ENCODE measurements around the gene DAB2IP.
A peak's percentile ranks its signal among the peaks of the same experiment; 100 is the strongest.

The DAB2IP gene

DNA sequence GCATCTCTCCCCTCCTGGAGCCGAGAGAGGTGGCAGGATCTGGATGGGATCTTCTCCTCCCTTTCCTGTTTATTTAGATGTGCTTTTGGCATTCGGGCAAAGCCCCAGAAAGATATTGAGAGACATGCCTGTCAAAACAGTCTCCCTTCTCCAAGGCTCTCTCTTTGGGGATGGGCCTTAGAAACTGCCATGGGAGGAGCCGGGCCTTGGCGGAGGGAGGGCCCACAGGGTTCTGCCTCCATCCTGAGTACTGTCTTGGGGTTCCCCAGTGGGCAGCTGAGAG lies 41.9 kb downstream of the DAB2IP start:
- Histone ChIP-seq H3K4me3 (no peak overlapping the region), H3K27ac (peak overlapping the region in 7 of 21 experiments; percentile 0 to 55 (median 27))

- Histone ChIP-seq H3K27ac (peak overlapping the region in 3 of 21 experiments; percentile 25 to 55 (median 54)), H3K4me3 (no peak overlapping the region)
Observed at GRCh38 chr9:121694001-121694400, 42.6 kb downstream of the DAB2IP start.

- H3K4me3 ChIP-seq: no peak overlapping the region
- H3K27ac ChIP-seq: no peak overlapping the region
Observed at GRCh38 chr9:121694600-121694999, 43.2 kb downstream of the DAB2IP start.

DNA sequence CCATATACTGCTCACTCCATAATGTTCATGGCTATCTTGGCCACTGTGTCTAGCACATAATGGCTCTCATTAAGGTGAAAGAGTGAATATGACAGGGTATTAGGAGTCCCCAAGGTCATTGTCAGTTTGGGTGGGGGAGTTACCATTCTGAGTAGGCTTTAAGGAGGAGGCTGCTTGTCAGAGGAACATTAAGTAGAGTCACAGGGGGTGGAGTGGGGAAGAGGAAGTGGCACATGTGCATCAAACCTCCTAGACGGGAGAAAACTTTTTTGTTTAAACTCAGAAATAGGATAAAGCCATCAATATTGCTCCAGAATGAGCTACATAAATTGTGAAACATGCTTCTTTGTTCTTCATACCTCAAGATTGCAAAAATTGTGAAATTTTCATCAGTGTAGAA lies 45.5 kb downstream of the DAB2IP start:
- no peak overlapping the region for H3K4me3 ChIP-seq
- H3K27ac ChIP-seq: no peak overlapping the region

- peak overlapping the region in 19 of 21 experiments; percentile 55 to 88 (median 76) for H3K27ac ChIP-seq
Observed at GRCh38 chr9:121698627-121699570, 47.5 kb downstream of the DAB2IP start.

DNA sequence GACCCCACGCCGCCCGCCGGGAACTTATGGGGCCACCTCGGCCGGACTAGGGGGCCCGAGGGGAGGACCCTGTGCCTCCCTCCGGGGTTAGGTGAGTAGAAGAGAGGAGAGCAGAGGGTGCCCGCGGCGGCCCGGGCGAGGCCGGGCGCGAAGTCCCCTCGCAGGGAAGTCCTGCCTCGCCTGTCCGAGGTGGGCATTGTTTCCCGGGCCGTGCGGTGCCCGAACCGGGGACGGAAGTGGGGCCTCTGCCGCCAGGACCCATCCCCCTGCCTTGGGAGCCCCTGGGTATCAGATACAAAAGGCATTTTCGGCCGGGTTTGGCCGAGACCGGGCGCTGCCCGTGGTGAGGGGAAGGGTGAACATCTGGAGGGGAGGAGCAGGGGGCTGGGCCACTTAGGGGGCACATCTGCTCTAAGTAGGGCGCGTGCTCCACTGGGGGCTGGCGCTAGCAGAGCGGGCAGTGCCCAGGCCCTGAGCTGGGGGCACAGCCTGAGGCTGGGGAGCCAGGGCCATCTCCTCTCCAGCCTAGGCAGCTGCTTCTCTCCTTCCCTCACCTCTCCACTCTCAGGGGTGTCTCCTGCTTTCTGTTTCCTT lies 48.2 kb downstream of the DAB2IP start:
- Histone ChIP-seq H3K27ac (peak overlapping the region in 20 of 21 experiments; percentile 55 to 88 (median 76)), H3K4me3 (peak overlapping the region; percentile 38 to 67 (median 55))

More at GRCh38 chr9:121698627-121699570, 47.5 kb downstream of the DAB2IP start:
- H3K4me3 ChIP-seq: peak overlapping the region; percentile 38 to 67 (median 55)

DNA sequence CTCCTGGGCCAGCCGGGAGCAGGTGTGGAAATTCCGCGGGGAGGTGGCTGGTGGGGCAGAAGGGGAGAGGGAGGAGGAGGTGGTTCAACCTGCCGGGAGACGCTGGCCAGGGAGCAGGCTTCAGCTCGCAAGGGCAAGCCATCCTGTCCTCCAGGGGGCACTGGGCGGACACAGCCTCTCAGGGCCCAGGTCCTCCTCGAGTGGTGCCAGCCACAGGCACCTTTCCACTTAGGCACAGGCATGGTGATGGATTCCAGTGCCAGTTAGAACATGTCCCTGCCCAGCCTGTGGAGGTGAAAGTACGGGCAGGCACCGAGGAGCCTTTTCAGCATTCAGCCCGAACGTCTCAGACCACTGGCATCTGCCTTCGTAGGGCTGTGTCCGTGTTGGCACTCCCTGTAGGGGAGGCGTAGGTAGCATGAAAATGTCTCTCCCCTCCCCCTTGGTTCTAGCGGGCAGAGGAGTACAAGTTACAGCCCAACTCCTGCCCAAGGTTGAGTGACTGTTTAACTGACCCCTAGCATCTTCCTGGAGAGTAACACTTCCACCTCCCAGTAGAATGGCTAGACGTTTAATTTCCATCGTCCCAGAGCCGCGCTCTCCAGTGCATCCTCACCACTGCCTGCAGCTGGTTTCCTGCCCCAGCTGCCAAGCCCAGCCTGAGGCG lies 48.9 kb downstream of the DAB2IP start:
- Histone ChIP-seq H3K4me3 (peak overlapping the region; percentile 38 to 67 (median 55)), H3K27ac (peak overlapping the region in 20 of 21 experiments; percentile 55 to 88 (median 76))

DNA sequence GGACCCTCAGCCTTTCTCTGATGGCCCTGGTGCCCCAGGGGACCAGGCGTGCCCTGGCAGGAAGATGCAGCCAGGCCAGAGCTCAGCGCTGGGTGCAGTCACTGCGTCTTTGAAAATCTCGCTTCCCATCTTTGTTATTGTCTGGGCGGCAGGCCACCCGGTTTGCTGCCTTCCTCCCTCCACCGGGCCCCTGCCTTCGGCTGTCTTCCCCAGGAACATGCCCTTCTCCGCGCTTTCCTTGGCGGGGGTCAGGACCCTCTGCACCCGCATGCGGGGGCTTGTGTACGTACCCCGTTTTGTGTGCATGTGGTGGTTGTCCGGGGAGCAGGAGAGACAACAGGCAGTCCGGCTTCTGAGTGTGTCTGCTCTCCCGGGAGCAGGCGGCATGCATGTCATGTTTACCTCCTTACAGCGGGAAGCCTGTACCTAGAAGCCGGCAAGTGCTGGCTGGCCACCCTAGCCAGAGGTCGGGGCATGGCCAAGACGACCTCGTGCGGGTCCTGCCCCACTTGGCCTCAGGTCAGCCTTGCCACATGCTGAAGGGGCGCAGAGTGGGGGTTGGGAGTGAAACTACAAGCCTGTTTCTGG lies 49.5 kb downstream of the DAB2IP start:
- H3K27ac ChIP-seq: peak overlapping the region in 19 of 21 experiments; percentile 4 to 88 (median 58)
- H3K4me3 ChIP-seq: peak overlapping the region; percentile 0 to 58 (median 38)

DNA sequence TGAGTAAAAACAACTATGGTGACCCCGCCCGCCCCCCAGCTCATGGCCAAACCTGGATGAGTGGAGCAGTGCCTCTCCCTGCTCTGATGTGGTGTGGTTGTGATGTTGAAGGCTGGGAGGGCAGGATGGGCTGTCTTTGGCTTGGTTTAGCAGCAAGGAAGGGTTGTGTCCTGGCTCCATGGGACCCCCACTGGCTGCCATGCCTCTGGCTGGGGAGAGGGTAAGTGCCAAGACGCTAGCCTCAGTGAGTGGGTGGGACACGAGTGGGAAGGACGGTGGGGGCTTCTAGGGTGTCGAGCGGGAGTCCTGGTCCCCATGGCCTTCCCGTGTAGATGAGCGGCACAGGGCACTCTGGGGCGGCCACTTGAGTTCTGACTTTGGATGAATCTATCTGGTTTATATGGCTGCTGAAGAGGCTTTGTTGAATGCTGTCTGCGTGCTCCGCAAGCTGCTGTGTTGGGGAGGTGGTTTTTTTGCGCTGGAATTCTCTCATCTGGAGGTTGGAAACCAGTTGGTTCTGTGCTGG lies 50.4 kb downstream of the DAB2IP start:
- Histone ChIP-seq H3K4me3 (no peak overlapping the region), H3K27ac (peak overlapping the region in 7 of 21 experiments; percentile 9 to 88 (median 30))

- no peak overlapping the region for H3K27ac ChIP-seq
- no peak overlapping the region for H3K4me3 ChIP-seq
Observed at GRCh38 chr9:121703014-121703734, 51.7 kb downstream of the DAB2IP start.

GRCh38 chr9:121704281-121704680 lies 52.8 kb downstream of the DAB2IP start:
- no peak overlapping the region for H3K4me3 ChIP-seq
- H3K27ac ChIP-seq: no peak overlapping the region

DNA sequence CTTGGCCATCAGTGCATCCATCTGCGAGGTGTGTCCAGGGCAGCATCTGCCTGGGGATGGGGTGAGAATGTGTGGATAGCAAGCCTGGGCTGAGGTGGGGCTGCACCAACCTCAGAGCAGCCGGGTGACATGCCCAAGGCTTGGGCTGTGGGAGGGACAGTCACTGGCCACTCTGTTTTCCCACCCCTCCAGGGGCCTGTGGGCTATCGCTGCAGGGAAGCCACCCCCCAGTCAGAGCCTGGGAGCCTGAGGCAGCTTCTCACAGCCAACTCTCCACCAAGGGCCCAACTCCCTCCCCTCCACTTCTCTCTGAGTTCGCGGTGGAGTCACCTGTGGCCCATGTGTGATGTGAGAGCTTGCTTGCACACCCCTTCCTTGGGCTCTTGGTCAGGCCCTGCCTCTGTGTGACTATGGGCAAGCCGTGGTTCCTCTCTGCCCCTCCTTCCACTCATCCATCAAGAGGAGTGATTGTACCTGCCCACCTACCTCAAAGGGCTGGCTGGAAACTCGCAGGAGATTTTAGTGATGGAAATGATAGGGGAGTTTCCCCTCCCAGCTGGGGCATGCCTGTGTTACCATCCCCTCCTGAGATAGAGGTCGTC lies 54.8 kb downstream of the DAB2IP start:
- H3K27ac ChIP-seq: no peak overlapping the region

GRCh38 chr9:121707477-121708424 lies 56.3 kb downstream of the DAB2IP start:
- H3K4me3 ChIP-seq: no peak overlapping the region
- H3K27ac ChIP-seq: peak overlapping the region in 1 of 21 experiments; percentile 26

More for the DNA sequence above, 54.8 kb downstream of the DAB2IP start:
- no peak overlapping the region for H3K4me3 ChIP-seq

DNA sequence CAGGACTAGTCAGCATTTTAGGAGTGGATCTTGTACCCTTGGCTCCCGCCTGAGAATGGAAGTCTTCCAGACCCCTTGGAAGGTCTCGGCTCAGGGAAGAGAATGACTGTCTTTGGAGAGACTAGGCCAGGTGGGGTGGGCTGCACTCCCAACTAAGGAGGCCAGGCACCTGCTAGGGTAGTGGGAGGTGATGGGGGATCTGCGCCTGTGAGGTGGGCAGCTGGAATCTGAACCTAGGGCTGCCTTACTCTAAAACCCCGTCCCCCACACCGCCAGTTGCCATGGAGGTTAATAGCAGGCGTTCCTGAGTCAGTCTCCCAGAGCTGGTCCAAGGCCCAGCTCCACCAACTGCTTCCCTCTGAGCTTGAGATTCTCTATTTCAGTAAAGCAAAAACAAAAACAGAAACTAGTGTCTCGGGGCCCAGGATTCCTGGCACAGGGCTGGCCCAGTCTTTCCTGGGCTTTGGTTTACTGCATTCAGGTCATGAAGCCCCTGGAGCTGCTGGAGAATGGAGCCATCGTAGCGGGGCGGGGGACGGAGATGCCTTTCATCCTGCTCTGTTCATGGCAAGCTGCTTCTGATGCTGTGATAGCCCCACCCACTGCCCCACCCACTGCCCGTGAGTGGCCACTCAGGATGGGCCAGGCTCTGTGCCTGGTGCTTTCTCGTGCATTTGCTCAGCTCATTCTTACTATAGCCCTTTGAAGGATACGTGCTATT lies 57.5 kb downstream of the DAB2IP start:
- H3K4me3 ChIP-seq: no peak overlapping the region
- no peak overlapping the region for H3K27ac ChIP-seq

GRCh38 chr9:121709798-121710197 lies 58.4 kb downstream of the DAB2IP start:
- Histone ChIP-seq H3K4me3 (no peak overlapping the region), H3K27ac (peak overlapping the region in 1 of 21 experiments; percentile 22)

DNA sequence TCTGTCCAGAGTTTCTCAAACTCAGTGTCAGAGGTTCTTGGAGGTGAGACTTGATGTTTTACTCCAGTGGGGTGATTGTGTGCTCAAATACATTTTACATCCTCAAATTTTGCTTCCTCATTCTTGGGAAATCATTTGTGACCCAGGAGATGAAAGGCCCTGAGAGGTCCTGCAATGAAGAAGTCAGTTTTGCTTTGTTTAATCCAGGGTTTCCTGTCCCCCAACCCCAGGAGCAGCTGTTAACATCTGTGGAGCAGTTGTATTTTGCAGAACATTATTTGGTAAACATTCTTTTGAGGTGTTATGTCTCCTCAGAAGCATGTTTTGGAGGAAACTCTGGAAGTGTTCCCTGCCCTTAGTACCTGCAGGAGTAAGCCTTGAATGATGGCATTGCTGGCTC lies 59.8 kb downstream of the DAB2IP start:
- no peak overlapping the region for H3K27ac ChIP-seq
- H3K4me3 ChIP-seq: no peak overlapping the region

- Histone ChIP-seq H3K4me3 (no peak overlapping the region), H3K27ac (no peak overlapping the region)
Observed at GRCh38 chr9:121711797-121712196, 60.4 kb downstream of the DAB2IP start.

Data from skin epidermis (tissue), 12 donors.